Limb (tissue), 2 donors: ENCODE results near the gene LRRTM2.

ENCODE experiments used
- DNase-seq, 2 donors: peaks; one replicate each; pipeline ENCODE4 v3.0.0-alpha.2; 2016; ENCODE audit errors: extremely low spot score in 2 of 2

LRRTM2 gene

GRCh38 chr5:138883211-138883610 lies 8.1 kb upstream of the LRRTM2 start:
- DNase-seq, result no peak

GRCh38 chr5:138878437-138879235 lies 3.5 kb upstream of the LRRTM2 start:
- no peak for DNase-seq

GRCh38 chr5:138876811-138877210 lies 1.7 kb upstream of the LRRTM2 start:
- no peak for DNase-seq

GRCh38 chr5:138875946-138876345 lies 811 bp upstream of the LRRTM2 start:
- no peak for DNase-seq

GRCh38 chr5:138875552-138875875 lies 379 bp upstream of the LRRTM2 start:
- DNase-seq, result no peak

GRCh38 chr5:138874241-138874640 lies 894 bp downstream of the LRRTM2 start:
- DNase-seq, result no peak

- no peak for DNase-seq
Measured at GRCh38 chr5:138873466-138874221, 1.5 kb downstream of the LRRTM2 start.

- no peak for DNase-seq
Measured at GRCh38 chr5:138872841-138873465, 2.2 kb downstream of the LRRTM2 start.

GRCh38 chr5:138870611-138871010 lies 4.5 kb downstream of the LRRTM2 start:
- DNase-seq, result no peak

- no peak for DNase-seq
Measured at GRCh38 chr5:138869763-138870500, 5.2 kb downstream of the LRRTM2 start.

- DNase-seq, result no peak
Measured at GRCh38 chr5:138869038-138869437, 6.1 kb downstream of the LRRTM2 start.

GRCh38 chr5:138867011-138867410 lies 8.1 kb downstream of the LRRTM2 start:
- DNase-seq, result no peak

GRCh38 chr5:138853132-138853531 lies 22.0 kb downstream of the LRRTM2 start:
- no peak for DNase-seq

- no peak for DNase-seq
Measured at GRCh38 chr5:138850865-138851435, 24.2 kb downstream of the LRRTM2 start.

- DNase-seq, result no peak
Measured at GRCh38 chr5:138849882-138850281, 25.3 kb downstream of the LRRTM2 start.

- DNase-seq, result no peak
Measured at GRCh38 chr5:138849439-138849838, 25.7 kb downstream of the LRRTM2 start.

- DNase-seq, result no peak
Measured at GRCh38 chr5:138844812-138845513, 30.2 kb downstream of the LRRTM2 start.

GRCh38 chr5:138844125-138844461 lies 31.0 kb downstream of the LRRTM2 start:
- no peak for DNase-seq

GRCh38 chr5:138843316-138844124 lies 31.6 kb downstream of the LRRTM2 start:
- DNase-seq, result no peak

- DNase-seq, result no peak
Measured at GRCh38 chr5:138841531-138841930, 33.6 kb downstream of the LRRTM2 start.
